ENCODE results near the gene TRIO.
"Not testable (repeated sequence)": the region's sequence is repeated elsewhere in the genome, so short reads cannot be mapped to it uniquely, and the experiment has no call there.

TRIO gene

GRCh38 chr5:14187660-14188059 is 44.5 kb downstream of the TRIO start:
- DNase-seq, result no peak

GRCh38 chr5:14188778-14189177 is 45.6 kb downstream of the TRIO start:
- DNase-seq, result no peak

DNA sequence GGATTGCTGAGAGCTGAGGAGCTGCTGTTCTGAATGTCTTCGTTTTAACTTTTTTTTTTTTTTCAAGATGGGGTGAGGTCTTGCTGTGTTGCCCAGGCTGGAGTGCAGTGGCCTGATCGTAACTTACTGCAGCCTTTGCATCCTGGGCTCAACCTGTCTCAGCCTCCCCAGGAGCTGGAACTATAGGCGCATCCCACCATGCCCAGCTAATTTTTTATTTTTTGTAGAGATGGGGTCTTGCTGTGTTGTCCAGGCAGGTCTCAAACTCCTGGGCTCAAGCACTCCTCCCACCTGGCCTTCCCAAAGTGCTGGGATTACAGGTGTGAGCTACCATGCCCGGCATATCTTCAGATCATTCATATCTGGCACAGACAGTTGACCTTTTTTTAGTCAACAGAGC is 46.5 kb downstream of the TRIO start:
- DNase-seq, result no peak

DNA sequence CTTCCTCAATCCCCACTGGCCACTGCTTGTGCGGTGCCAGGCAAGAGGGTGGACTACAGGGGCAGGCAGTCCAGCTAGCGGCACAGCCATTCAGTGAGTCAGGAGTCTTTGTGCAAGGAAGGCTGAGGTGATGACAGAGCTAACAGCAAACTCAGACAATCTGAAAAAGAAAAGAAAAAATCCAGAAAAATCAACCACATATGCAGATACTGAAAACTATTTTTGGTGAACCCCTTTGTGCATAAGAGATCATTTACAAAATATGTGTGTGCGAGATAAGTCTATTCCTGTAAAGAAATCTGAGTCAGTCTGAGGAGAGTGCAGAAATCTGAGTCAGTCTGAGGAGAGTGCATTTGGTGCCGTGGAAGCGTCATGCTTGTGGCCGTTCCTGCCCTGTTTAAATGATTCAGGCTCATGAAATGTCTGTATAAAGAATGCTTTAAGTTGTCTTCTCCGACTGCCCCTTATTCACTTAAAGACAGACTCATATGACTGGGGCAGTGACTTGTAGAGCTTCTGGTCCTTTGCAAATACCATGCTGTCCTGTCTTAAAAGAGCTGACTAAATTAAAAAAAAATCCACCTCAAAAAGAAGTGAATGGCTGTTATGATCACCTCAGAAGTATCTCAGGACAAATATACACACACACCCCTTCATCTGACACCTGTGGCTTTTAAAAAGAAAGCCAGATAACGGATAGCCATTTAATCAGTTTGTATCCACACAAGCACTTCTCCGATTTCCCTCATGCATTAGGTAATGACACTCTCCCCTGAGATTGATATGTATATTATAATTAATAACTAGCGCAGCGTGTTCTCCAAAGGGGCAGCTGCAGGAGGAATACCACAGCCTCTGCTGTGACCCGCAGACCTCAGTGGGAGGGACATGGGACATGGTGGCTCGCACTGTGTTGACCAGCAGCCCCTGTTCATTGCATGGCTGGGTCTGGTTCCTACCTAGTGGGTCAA is 47.3 kb downstream of the TRIO start:
- DNase-seq, result peak; percentile 64

DNA sequence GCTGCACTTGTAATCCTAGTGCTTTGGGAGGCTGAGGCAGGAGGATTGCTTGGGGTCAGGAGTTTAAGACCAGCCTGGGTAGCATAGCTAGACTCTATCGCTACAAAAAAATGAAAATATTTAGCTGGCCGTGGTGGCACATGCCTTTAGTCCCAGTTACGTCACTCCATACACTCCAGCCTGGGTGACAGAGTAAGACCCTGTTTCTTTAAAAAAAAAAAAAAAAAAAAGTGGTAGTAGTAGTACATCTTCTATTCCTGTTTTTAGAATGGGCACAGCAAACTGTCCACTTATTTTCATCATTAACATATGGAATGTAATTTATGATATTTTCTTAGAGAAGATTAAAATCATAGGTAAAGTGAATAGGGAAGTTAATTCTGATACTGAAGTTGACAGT is 48.2 kb downstream of the TRIO start:
- no peak for DNase-seq

DNA sequence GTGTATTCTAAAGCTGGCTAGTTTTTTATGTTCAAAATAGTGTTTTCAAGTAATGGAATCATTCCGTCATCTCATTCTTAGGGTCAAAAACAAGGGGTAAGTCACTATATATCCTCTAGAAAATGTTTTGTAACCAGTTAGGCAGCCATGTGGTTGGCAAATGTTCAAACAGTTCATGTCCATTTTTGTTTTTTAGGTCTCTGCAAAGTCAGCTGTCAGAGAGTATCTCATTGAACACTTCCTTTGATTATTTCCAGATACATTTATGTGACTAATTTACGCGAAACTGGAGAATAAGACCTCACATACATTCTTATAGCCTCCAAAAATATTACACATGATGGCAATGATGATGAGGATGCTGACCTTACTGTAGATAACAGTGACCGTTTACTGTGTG is 50.4 kb downstream of the TRIO start:
- no peak for DNase-seq

GRCh38 chr5:14195588-14195987 is 52.4 kb downstream of the TRIO start:
- no peak for DNase-seq

- no peak for DNase-seq
These were observed 53.9 kb downstream of the TRIO start for GRCh38 chr5:14197056-14197455.

DNA sequence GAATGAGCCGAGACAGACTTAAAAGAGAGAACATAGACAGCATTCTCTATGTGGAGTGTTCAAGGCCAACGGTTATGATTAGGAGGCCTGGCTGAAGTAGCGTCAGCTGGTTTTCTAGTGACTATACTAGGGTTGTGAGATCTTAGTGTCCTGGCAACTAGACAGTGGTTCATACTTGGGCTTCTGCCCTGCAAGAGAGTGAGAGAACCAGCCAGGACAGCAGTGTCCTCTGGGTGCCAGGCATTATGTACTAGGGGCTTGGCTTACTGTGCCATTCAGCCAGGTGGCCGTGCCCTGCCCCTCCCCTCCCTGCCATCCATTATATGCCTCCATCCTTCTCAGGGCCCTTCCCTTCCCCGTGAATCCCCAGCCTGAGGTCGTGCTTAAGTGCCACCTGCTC is 56.8 kb downstream of the TRIO start:
- DNase-seq, result no peak

DNA sequence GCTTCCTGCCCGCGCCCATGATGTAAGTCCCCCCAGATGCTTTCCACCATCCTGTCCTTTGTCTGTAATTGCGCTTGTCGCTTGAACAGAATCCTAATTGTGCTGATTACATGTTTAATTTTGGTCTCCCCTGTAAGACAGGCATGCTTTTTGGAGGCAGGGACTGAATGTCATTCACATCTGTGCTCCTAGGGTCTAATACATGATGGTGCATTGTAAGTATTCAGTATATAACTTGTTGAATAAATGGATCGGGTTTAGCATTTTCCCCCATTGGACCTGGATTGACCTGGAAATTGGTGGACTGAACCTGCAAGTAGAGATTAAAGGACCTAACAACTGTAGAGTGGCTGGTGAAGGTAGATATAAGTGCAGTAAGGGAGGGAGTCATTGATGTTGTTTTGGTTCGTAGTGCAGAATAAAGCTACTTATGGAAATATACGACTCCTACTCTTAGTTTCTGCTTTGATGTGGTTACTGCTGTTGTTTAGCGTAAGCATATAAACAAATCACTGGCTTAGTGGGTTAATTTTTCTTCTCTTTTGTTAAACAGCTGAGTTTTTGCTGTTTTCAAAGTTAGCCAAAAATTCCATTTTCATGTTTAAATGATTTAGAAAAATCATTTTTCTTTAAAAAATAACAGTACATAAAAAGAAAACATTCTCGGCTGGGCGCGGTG is 57.3 kb downstream of the TRIO start:
- no peak for DNase-seq

DNA sequence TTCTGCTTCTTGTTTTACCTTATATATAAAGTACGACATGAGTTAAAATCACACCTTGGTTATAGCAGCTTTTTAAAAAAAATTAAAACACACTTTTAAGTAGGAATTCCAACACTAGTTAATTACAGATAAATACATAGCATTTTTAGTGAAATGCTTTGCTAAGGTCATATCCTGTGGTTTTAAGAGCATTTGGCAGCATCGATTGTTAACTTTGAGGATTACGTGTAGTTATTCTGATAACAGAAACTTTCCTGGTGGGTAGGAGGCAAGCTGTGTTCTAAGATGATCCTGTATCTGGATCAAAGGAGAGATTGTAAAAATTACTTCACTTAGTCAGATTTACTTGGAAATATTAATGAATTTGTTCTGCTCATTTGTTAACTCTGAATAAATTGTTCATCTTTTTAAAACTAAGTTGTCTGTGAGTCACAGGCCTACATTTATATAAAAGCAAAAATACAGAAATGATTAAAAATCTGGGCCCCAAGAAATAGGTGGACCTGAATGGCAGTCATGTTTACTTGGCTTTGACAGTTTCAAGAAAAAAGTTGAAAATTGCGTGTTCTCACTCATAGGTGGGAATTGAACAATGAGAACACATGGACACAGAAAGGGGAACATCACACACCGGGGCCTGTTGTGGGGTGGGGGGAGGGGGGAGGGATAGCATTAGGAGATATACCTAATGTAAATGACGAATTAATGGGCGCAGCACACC is 58.3 kb downstream of the TRIO start:
- no peak for DNase-seq

DNA sequence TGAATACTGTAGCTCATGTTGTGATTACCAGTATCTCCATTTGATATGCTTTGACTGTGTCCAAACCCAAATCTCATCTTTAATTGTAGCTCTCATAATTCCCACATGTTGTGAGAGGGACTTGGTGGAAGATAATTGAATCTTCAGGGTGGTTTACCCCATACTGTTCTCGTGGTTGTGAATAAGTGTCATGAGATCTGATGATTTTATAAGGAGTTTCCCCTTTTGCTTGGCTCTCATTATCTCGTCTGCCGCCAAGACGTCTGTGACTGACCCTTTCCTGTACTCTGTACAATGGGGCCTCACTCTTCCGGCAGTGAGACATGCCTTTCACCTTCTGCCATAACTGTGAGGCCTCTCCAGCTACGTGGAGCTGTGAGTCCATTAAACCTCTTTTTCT is 59.3 kb downstream of the TRIO start:
- peak; percentile 90 for DNase-seq

- DNase-seq, result no peak
These were observed 61.0 kb downstream of the TRIO start for GRCh38 chr5:14204011-14204670.

GRCh38 chr5:14204785-14205321 is 61.7 kb downstream of the TRIO start:
- DNase-seq, result peak; percentile 70

GRCh38 chr5:14206028-14206725 is 63.0 kb downstream of the TRIO start:
- no peak for DNase-seq

DNA sequence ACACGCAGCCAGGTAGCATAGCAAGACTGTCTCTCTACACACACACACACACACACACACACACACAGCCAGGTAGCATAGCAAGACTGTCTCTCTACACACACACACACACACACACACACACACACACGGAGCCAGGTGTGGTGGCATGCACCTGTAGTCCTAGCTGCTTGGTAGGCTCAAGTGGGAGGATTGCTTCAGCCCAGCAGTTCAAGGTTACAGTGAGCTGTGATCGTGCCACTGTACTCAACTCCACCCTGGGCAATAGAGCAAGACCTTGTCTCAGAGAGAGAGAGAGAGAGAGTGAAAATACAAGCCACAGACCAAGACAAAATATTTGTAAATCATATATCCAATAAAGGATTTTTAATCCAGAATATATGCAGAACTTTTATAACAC is 64.3 kb downstream of the TRIO start:
- not testable (repeated sequence) for DNase-seq

DNA sequence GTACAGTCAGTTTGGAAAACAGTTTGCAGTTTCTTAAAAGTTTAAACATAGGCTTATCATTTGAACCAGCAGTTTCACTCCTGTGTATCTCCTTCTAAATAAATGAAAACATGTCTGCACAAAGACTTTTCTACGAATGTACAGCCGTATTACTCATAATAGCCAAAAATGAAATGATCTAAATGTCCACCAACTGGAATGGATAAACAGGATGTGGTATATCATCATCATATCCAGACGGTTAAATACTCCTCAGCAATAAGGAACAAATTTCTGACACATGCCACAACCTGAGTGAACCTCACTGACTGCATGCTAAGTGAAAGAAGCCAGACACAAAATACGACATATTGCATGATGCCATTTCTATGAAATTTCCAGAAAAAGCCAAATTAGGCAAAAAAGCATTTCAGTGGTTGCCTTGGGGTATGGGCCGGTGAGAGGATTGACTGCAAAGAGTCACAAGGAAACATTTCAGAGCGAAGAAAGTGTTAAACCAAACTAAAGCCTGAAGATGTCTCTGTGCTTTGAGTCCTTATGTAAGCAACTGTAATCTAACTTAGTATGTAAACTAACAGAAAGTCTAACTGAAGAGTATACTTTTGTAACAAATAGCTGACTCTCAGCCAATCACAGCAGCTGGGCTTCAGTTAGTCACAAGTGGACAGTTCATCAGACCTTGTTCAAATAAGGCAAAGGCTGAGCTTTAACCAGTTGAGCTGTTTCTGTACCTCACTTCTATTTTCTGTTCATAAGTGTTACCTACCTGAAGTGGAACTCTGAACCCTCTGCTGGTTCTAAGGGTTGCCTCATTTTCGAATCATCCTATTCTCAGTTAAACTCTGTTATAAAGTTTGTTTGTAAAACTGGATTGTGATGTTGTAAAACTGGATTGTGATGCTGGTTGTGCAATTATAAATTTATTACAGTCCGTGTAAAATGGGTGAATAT is 65.2 kb downstream of the TRIO start:
- peak; percentile 63 for DNase-seq

GRCh38 chr5:14209222-14209822 is 66.2 kb downstream of the TRIO start:
- no peak for DNase-seq

DNA sequence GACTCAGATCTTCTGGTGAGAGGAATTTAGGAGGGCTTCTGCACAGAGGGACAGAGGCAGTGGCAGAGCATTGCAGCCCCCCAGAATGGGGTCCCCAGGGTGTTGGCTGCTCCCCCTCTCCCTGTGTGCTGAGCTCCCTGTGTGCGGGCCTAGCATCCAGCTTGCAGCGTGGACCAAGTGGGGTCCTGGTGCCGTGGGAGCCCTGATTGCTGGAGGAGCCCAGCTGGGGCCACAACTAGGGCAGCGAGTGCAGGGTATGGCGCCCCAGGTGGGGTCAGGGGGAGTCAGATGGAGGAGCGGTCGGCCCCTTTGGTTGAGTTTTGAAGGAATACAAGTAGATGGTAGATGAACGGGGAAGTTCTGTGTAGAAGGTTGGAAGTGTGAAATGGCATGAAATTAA is 66.7 kb downstream of the TRIO start:
- DNase-seq, result no peak

DNA sequence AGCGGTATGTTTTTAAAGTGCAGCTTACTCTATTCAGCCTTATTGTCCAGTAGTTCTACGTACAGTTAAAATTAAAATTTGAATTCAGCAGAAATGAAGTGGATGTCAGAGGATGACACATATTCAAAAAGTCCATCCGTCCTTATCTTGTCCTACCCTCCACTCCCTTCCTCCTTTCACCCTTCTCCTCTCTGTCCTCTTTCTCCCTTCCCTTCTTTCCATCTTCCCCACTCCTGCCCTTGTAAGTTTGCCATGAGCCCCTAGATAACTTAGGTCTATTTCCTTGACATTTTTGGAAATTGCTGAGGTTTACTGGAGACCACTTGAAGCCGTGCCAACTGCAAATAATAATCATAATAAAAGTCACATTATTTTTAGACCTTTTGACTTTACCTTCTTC is 67.6 kb downstream of the TRIO start:
- no peak for DNase-seq

Data from suppressor macrophage treated with lipopolysaccharide for 4 hours (primary cell).